Measurements from ENCODE around the gene FKBP1A. TPM values are rescaled to one million over a fixed set of nuclear protein-coding genes. Genes with fewer than 3 reads are reported as not detected.

FKBP1A gene
- total RNA-seq, 5 donors from 2014 or later (not counting 1 experiment from before 2014, with no cell fraction given), result 76.7 to 90.4 (median 79.9) TPM

DNA sequence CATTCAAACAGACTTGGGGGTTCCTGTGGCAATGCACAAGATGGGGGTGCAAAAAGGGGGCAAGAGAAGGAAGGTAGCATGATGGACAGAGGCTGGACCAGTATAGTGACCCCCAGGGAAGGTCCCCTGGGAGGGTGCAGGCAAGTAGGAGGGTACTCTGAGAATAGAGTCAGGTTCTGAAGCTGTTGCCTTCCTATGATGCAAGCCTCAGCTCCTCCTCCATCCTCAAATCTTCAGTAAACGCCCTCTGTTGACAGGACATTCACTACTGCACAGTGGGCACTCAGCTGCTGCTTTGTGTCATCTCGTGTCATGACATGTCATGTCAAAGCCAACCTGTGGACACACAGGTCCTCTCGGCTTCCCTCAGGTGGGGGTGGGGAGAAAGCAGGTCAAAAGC, 58.1 kb downstream of the FKBP1A start:
- Histone ChIP-seq H3K4me1 (ENCODE audit: control insufficient read depth in 1 of 2, extremely low read depth in 1 of 2, insufficient read depth in 2 of 2, low read length in 2 of 2) (peaks cover 3 to 27% of the 10 kb centered on the region in 2 experiments), H3K4me3 (ENCODE audit: control insufficient read depth in 1 of 2, extremely low read depth in 1 of 2, low read length in 1 of 2) (no peak overlapping the region), H3K27ac (ENCODE audit: low read length) (no peak overlapping the region), H3K9me3 (no peaks in the 10 kb centered on the region), H3K27me3 (replicated peaks in 1 of 2; ENCODE audit: control insufficient read depth in 2 of 2, extremely low read depth in 1 of 2, insufficient read depth in 2 of 2, low read length in 1 of 2) (no peaks in the 10 kb centered on the region), H3K36me3 (ENCODE audit: control insufficient read depth in 2 of 2, extremely low read depth in 1 of 2, insufficient read depth in 1 of 2, low read length in 1 of 2) (peaks cover 6 to 13% of the 10 kb centered on the region in 2 donors)
- H3K27me3 Mint-ChIP-seq, result no peaks in the 10 kb centered on the region
- DNase-seq (no peak), ATAC-seq (replicated peaks in 1 of 4) (no peak)
- POLR2A ChIA-PET, result no interaction called here
- peaks cover 8% of the 10 kb centered on the region for H3K36me3 Mint-ChIP-seq
- no peak overlapping the region for H3K4me3 Mint-ChIP-seq
- WGBS (ENCODE audit: insufficient coverage), result 69% methylated on average over 2 of the region's 3 CpGs
- H3K4me1 Mint-ChIP-seq, result peaks cover 42 to 53% (median 43%) of the 10 kb centered on the region in 3 donors
- no peak overlapping the region for H3K27ac Mint-ChIP-seq
- H3K9me3 Mint-ChIP-seq, result no peaks in the 10 kb centered on the region
- CTCF ChIA-PET, result no interaction called here

DNA sequence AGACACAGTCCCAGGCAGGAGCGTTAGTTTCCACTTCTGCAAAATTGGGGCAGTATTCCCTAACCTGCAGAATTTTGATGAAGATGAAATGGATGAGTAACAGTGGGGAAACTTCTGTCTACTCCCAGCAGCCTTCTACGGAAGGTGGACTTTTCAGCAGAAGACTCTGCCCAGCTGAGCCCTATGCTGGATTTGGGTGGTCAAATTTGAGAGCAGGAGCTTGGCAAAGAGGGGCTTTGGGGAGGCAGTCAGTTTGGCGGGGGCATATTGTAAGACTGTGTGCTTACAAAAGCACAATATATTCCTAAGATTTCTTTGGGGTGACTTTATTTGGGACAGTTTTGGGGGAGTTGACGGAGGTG, 58.5 kb downstream of the FKBP1A start:
- WGBS (ENCODE audit: insufficient coverage), result 100% methylated on average over 1 of the region's 4 CpGs
- H3K27me3 Mint-ChIP-seq, result no peaks in the 10 kb centered on the region
- H3K4me1 Mint-ChIP-seq, result peaks cover 46 to 58% (median 47%) of the 10 kb centered on the region in 3 donors
- CTCF ChIA-PET, result no interaction called here
- Histone ChIP-seq H3K27me3 (replicated peaks in 1 of 2; ENCODE audit: control insufficient read depth in 2 of 2, extremely low read depth in 1 of 2, insufficient read depth in 2 of 2, low read length in 1 of 2) (no peaks in the 10 kb centered on the region), H3K27ac (ENCODE audit: low read length) (no peak overlapping the region), H3K4me3 (ENCODE audit: control insufficient read depth in 1 of 2, extremely low read depth in 1 of 2, low read length in 1 of 2) (no peak overlapping the region), H3K9me3 (no peaks in the 10 kb centered on the region), H3K36me3 (ENCODE audit: control insufficient read depth in 2 of 2, extremely low read depth in 1 of 2, insufficient read depth in 1 of 2, low read length in 1 of 2) (peaks cover 6 to 13% of the 10 kb centered on the region in 2 donors), H3K4me1 (ENCODE audit: control insufficient read depth in 1 of 2, extremely low read depth in 1 of 2, insufficient read depth in 2 of 2, low read length in 2 of 2) (peaks cover 6 to 27% of the 10 kb centered on the region in 2 experiments)
- DNase-seq (no peak), ATAC-seq (replicated peaks in 1 of 4) (no peak)
- H3K4me3 Mint-ChIP-seq, result no peak overlapping the region
- H3K27ac Mint-ChIP-seq, result no peak overlapping the region
- POLR2A ChIA-PET, result no interaction called here
- H3K36me3 Mint-ChIP-seq, result peaks cover 8% of the 10 kb centered on the region
- no peaks in the 10 kb centered on the region for H3K9me3 Mint-ChIP-seq

DNA sequence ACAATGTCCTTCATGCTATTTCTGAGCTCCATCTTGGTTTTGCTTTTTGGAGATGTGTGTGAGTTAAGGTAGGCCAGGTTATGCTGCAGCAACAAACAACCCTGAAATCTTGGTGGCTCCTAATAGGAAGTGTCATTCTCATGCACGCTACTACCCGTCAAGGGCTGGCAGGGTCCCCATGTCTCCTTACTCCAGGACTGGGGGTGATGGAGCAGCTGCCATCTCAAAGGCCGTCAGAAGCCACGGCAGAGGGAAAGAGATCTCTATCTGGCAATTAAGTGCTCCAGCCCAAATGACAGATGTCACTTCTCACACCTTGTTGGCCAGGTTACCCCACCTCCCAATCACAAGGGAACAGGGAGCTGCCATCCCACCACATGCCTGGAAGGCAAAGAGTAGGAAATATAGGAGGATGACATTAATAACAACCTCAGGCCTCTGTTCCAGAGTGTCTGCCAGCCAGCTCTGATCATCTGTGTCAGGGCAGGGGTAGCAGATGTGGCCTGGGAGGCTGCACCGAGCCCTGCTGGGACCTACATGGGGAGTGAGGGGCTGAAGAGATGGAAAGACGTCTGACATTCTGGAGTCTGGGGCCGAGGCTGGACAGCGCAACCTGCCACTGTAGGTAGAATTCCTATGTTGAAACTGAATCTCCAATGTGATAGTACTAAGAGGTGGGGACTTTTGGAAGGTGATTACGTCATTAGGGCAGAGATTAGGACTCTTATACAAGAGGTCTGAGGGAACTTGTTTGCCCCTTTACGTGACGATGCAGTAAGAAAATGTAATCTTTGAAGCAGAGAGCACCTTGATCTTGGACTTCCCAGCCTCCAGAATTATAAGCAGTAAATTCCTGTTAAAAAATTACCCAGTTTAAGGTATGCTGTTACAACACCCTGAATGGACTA, 59.1 kb downstream of the FKBP1A start:
- H3K36me3 ChIP-seq (ENCODE audit: control insufficient read depth in 2 of 2, extremely low read depth in 1 of 2, insufficient read depth in 1 of 2, low read length in 1 of 2), result peaks cover 6 to 16% of the 10 kb centered on the region in 2 donors
- H3K4me1 Mint-ChIP-seq, result peaks cover 50 to 60% (median 52%) of the 10 kb centered on the region in 3 donors
- no peaks in the 10 kb centered on the region for H3K9me3 Mint-ChIP-seq
- peak overlapping the region in 1 of 2 donors; percentile 5 for H3K27ac Mint-ChIP-seq
- H3K4me1 ChIP-seq (ENCODE audit: control insufficient read depth in 1 of 2, extremely low read depth in 1 of 2, insufficient read depth in 2 of 2, low read length in 2 of 2), result peaks cover 7 to 32% of the 10 kb centered on the region in 2 experiments
- H3K4me3 ChIP-seq (ENCODE audit: control insufficient read depth in 1 of 2, extremely low read depth in 1 of 2, low read length in 1 of 2), result no peak overlapping the region
- ChIA-PET POLR2A (no interaction called here), CTCF (no interaction called here)
- ATAC-seq (replicated peaks in 1 of 4) (no peak), DNase-seq (no peak)
- no peaks in the 10 kb centered on the region for H3K27me3 ChIP-seq (replicated peaks in 1 of 2; ENCODE audit: control insufficient read depth in 2 of 2, extremely low read depth in 1 of 2, insufficient read depth in 2 of 2, low read length in 1 of 2)
- H3K36me3 Mint-ChIP-seq, result peaks cover 8% of the 10 kb centered on the region
- no peak overlapping the region for H3K4me3 Mint-ChIP-seq
- 96% methylated on average over 8 of the region's 11 CpGs for WGBS (ENCODE audit: insufficient coverage)
- no peaks in the 10 kb centered on the region for H3K9me3 ChIP-seq
- H3K27ac ChIP-seq (ENCODE audit: low read length), result no peak overlapping the region
- no peaks in the 10 kb centered on the region for H3K27me3 Mint-ChIP-seq

DNA sequence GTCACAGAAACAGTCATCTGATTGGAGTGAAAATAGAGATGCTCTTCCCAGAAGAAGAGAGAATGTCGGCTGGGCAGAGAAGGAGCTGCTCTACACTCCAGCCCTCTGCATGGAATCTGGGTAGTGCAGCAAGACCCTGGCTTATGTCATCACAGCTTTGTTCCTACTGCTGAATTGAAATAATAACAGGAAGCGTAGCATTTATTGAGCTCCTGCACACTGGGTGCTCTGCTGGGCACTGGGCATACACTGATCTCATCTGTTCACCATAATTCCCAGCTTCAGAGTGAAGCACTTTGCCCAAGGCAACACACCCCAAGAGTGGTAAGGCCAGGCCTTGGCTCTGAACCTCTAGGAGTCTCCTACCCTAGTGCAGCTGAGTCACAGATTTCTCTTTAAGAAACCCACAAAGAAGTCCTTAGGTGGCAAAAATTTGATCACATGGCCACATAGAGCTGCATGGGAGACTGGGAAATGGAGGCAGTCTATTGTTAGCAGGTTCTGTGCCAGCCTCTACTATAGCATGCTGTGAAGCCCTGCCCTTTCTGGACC, 60.0 kb downstream of the FKBP1A start:
- Histone ChIP-seq H3K9me3 (no peaks in the 10 kb centered on the region), H3K27me3 (replicated peaks in 1 of 2; ENCODE audit: control insufficient read depth in 2 of 2, extremely low read depth in 1 of 2, insufficient read depth in 2 of 2, low read length in 1 of 2) (no peaks in the 10 kb centered on the region), H3K27ac (ENCODE audit: low read length) (no peak overlapping the region), H3K4me3 (ENCODE audit: control insufficient read depth in 1 of 2, extremely low read depth in 1 of 2, low read length in 1 of 2) (no peak overlapping the region), H3K4me1 (ENCODE audit: control insufficient read depth in 1 of 2, extremely low read depth in 1 of 2, insufficient read depth in 2 of 2, low read length in 2 of 2) (peaks cover 7 to 40% of the 10 kb centered on the region in 2 experiments), H3K36me3 (ENCODE audit: control insufficient read depth in 2 of 2, extremely low read depth in 1 of 2, insufficient read depth in 1 of 2, low read length in 1 of 2) (peaks cover 3 to 18% of the 10 kb centered on the region in 2 donors)
- H3K4me3 Mint-ChIP-seq, result no peak overlapping the region
- H3K27ac Mint-ChIP-seq, result peak overlapping the region in 1 of 2 donors; percentile 36
- H3K9me3 Mint-ChIP-seq, result no peaks in the 10 kb centered on the region
- DNase-seq (no peak), ATAC-seq (replicated peaks in 1 of 4) (no peak)
- WGBS (ENCODE audit: insufficient coverage), result no CpG with 5 or more reads among the region's 2 CpGs
- no peaks in the 10 kb centered on the region for H3K27me3 Mint-ChIP-seq
- ChIA-PET POLR2A (interaction anchor here in 1 of 2 donors (0.7 kb wide), 1 partner anchor 74 kb away, joined by 4 read pairs; no protein-coding TSS in a partner anchor), CTCF (no interaction called here)
- H3K4me1 Mint-ChIP-seq, result peaks cover 53 to 58% (median 56%) of the 10 kb centered on the region in 3 donors
- peaks cover 8% of the 10 kb centered on the region for H3K36me3 Mint-ChIP-seq

DNA sequence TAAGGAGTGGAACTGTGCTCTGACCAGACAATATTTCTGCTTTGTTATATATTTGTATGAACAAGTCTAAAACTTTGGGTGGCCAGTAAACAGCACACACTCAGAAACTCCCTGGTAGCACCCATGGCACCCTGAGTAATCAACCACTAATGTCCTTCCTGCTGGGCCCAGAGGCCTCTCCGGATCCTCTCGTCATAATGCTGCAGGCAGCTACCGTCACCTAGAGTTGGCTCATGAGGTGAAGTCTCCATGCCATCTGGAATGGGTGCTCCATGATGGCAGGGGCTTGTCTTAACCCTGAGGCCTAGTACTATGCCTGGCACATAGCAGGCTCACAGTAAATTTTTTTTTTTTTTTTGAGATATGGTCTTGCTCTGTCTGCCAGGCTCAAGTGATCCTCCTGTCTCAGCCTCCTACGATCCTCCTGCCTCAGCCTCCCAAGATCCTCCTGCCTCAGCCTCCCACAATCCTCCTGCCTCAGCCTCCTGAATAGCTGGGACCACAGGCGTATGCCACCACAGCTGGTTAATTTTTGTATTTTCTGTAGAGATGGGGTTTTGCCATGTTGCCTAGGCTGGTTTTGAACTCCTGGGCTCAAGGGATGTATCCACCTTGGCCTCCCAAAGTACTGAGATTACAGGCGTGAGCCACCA, 60.9 kb downstream of the FKBP1A start:
- H3K27me3 Mint-ChIP-seq, result no peaks in the 10 kb centered on the region
- H3K27ac Mint-ChIP-seq, result no peak overlapping the region
- H3K27ac ChIP-seq (ENCODE audit: low read length), result no peak overlapping the region
- H3K36me3 ChIP-seq (ENCODE audit: control insufficient read depth in 2 of 2, extremely low read depth in 1 of 2, insufficient read depth in 1 of 2, low read length in 1 of 2), result peaks cover 3 to 18% of the 10 kb centered on the region in 2 donors
- WGBS (ENCODE audit: insufficient coverage), result 93% methylated on average over 3 of the region's 6 CpGs
- H3K4me1 ChIP-seq (ENCODE audit: control insufficient read depth in 1 of 2, extremely low read depth in 1 of 2, insufficient read depth in 2 of 2, low read length in 2 of 2), result peaks cover 7 to 40% of the 10 kb centered on the region in 2 experiments
- POLR2A ChIA-PET, result interaction anchor here in 1 of 2 donors (0.7 kb wide), 1 partner anchor 74 kb away, joined by 4 read pairs; no protein-coding TSS in a partner anchor
- no peaks in the 10 kb centered on the region for H3K9me3 Mint-ChIP-seq
- no peak for DNase-seq
- H3K4me1 Mint-ChIP-seq, result peaks cover 48 to 52% (median 50%) of the 10 kb centered on the region in 3 donors
- no peak for ATAC-seq (replicated peaks in 1 of 4)
- H3K27me3 ChIP-seq (replicated peaks in 1 of 2; ENCODE audit: control insufficient read depth in 2 of 2, extremely low read depth in 1 of 2, insufficient read depth in 2 of 2, low read length in 1 of 2), result no peaks in the 10 kb centered on the region
- peaks cover 8% of the 10 kb centered on the region for H3K36me3 Mint-ChIP-seq
- no peak overlapping the region for H3K4me3 Mint-ChIP-seq
- CTCF ChIA-PET, result no interaction called here
- H3K9me3 ChIP-seq, result no peaks in the 10 kb centered on the region
- no peak overlapping the region for H3K4me3 ChIP-seq (ENCODE audit: control insufficient read depth in 1 of 2, extremely low read depth in 1 of 2, low read length in 1 of 2)

DNA sequence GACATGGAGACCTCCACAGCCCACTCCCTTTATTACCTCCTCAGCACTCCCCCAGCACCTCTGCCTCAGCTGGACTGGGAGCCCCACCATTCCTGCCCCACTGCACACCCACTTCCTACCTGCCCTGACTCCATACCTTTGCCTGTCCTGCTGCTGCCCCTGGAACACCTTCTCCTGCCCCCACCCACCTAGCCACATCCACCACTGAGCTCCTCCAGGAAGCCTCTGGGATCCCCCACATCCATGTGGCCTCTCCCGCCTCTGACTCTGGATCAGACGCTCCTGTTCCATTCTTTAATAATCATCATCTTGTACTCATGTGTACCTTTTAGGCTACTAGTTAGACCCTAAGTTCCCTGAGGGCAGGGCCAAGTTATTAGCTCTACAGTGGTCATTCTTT, 61.8 kb downstream of the FKBP1A start:
- H3K36me3 Mint-ChIP-seq, result peaks cover 8% of the 10 kb centered on the region
- H3K27ac ChIP-seq (ENCODE audit: low read length), result no peak overlapping the region

More for the DNA sequence above, 61.8 kb downstream of the FKBP1A start:
- no peak for ATAC-seq (replicated peaks in 1 of 4)
- H3K9me3 ChIP-seq, result no peaks in the 10 kb centered on the region
- WGBS (ENCODE audit: insufficient coverage), result 100% methylated on average over 2 of the region's 2 CpGs
- Mint-ChIP-seq H3K27me3 (no peaks in the 10 kb centered on the region), H3K4me3 (no peak overlapping the region), H3K9me3 (no peaks in the 10 kb centered on the region), H3K27ac (peak overlapping the region in 1 of 2 donors; percentile 67), H3K4me1 (peaks cover 39 to 44% (median 42%) of the 10 kb centered on the region in 3 donors)
- no peaks in the 10 kb centered on the region for H3K27me3 ChIP-seq (replicated peaks in 1 of 2; ENCODE audit: control insufficient read depth in 2 of 2, extremely low read depth in 1 of 2, insufficient read depth in 2 of 2, low read length in 1 of 2)
- ChIA-PET POLR2A (no interaction called here), CTCF (no interaction called here)
- H3K4me1 ChIP-seq (ENCODE audit: control insufficient read depth in 1 of 2, extremely low read depth in 1 of 2, insufficient read depth in 2 of 2, low read length in 2 of 2), result peaks cover 13 to 41% of the 10 kb centered on the region in 2 experiments
- peaks cover 3 to 18% of the 10 kb centered on the region in 2 donors for H3K36me3 ChIP-seq (ENCODE audit: control insufficient read depth in 2 of 2, extremely low read depth in 1 of 2, insufficient read depth in 1 of 2, low read length in 1 of 2)
- H3K4me3 ChIP-seq (ENCODE audit: control insufficient read depth in 1 of 2, extremely low read depth in 1 of 2, low read length in 1 of 2), result no peak overlapping the region
- no peak for DNase-seq
